ENCODE measurements around the gene SPTBN5. TPM values are rescaled to one million over a fixed set of nuclear protein-coding genes. Genes with fewer than 3 reads are reported as not detected.
A peak's percentile ranks its signal among the peaks of the same experiment; 100 is the strongest.

SPTBN5 gene
- total RNA-seq, 4 donors from 2014 or later: 0.27 to 4.1 (median 1.8) TPM; not detected in 1

- Histone ChIP-seq H3K27me3 (no peaks in the 10 kb centered on the region), H3K4me3 (no peak overlapping the region), H3K4me1 (no peaks in the 10 kb centered on the region), H3K36me3 (peaks cover 0 to 55% (median 0%) of the 10 kb centered on the region in 3 donors), H3K27ac (no peak overlapping the region), H3K9me3 (no peaks in the 10 kb centered on the region)
- no peak for DNase-seq
- TF ChIP-seq POLR2A (IDR thresholded peaks at IDR 0.05): no peak
- TF ChIP-seq, protein P1, sequence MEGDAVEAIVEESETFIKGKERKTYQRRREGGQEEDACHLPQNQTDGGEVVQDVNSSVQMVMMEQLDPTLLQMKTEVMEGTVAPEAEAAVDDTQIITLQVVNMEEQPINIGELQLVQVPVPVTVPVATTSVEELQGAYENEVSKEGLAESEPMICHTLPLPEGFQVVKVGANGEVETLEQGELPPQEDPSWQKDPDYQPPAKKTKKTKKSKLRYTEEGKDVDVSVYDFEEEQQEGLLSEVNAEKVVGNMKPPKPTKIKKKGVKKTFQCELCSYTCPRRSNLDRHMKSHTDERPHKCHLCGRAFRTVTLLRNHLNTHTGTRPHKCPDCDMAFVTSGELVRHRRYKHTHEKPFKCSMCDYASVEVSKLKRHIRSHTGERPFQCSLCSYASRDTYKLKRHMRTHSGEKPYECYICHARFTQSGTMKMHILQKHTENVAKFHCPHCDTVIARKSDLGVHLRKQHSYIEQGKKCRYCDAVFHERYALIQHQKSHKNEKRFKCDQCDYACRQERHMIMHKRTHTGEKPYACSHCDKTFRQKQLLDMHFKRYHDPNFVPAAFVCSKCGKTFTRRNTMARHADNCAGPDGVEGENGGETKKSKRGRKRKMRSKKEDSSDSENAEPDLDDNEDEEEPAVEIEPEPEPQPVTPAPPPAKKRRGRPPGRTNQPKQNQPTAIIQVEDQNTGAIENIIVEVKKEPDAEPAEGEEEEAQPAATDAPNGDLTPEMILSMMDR (IDR thresholded peaks at IDR 0.05): no peak
Observed at GRCh38 chr15:41814534-41814933, 79.3 kb downstream of the SPTBN5 start.

DNA sequence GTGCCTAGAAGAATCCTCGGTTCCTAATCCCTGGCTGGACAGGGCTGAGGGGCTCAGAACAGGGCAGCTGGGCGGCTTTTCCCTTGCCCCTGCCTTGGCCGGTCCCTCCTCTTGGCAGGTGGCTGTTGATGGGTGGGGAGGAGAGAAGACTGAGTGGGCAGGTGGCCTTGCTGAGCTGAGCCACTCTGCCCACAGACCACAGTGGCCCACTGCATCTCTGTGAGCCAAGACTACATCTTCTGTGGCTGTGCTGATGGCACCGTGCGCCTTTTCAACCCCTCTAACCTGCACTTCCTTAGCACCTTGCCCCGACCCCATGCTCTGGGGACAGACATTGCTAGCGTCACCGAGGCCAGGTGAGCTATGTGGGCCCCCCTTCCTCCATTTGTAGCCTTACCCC is 80.4 kb downstream of the SPTBN5 start:
- no peak for DNase-seq
- no peaks in the 10 kb centered on the region for H3K4me1 ChIP-seq
- H3K4me3 ChIP-seq: no peak overlapping the region
- TF ChIP-seq POLR2A (IDR thresholded peaks at IDR 0.05): no peak
- TF ChIP-seq, protein P1 (IDR thresholded peaks at IDR 0.05): no peak
- no peaks in the 10 kb centered on the region for H3K27me3 ChIP-seq
- H3K36me3 ChIP-seq: peaks cover 0 to 44% (median 0%) of the 10 kb centered on the region in 3 donors
- H3K27ac ChIP-seq: no peak overlapping the region
- H3K9me3 ChIP-seq: no peaks in the 10 kb centered on the region

DNA sequence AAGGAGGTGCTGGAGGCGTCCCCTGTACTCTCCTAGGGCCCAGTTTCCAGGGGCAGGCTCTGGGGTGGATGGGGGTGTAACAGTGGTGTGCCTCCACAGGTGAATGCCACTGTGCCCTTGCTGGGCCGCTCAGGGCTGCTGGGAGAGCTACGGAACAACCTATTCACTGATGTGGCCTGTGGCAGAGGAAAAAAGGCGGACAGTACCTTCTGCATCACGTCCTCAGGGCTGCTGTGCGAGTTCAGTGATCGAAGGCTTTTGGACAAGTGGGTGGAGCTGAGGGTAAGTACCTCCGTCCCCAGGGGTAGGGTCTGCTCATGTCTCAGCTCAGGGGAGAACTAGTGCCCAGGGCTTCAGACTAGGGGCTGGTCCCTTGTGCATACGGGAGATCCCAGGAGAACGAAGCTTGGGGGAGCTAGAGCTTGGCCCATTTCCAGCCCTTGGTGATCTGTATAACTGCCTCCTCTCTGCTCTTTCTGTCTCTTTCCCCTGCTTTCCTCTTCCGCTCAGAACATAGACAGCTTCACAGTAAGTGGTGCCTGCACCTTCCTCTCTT is 81.0 kb downstream of the SPTBN5 start:
- no peak overlapping the region for H3K4me3 ChIP-seq
- H3K36me3 ChIP-seq: peaks cover 0 to 39% (median 0%) of the 10 kb centered on the region in 3 donors
- H3K9me3 ChIP-seq: no peaks in the 10 kb centered on the region
- no peak for DNase-seq
- no peak overlapping the region for H3K27ac ChIP-seq
- TF ChIP-seq, protein P1 (IDR thresholded peaks at IDR 0.05): no peak
- TF ChIP-seq POLR2A (IDR thresholded peaks at IDR 0.05): no peak
- H3K4me1 ChIP-seq: no peaks in the 10 kb centered on the region
- no peaks in the 10 kb centered on the region for H3K27me3 ChIP-seq

DNA sequence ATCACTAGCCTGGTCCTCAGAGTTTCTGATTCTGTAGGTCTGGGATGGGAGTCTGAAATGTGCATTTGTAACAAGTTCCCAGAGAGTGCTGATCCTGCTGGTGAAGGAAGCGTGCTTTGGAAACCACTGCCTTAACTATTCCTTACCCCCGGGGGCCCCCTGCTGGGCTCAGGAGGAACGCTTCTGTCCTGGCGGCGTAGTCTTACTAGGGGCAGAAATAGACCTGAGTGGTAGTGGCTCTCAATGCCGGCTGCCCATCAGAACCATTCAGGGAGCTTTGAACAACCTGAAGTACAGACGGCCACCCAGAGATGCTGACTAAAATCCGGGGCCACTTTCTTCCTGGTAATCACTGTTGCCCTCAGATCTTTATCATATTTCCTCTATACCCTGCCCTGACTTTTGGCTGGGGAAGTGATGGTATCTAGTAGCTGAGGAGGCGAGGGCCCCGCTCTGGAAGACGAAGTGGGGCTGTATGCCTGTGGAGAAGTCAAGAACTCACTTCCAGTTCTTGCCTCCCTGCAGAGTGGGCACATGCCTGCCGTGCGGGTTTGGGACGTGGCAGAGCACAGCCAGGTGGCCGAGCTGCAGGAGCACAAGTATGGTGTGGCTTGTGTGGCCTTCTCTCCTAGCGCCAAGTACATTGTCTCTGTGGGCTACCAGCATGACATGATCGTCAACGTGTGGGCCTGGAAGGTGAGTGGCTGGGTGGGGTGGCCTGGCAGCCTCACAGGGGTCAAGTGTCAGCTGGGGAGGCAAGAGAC is 82.2 kb downstream of the SPTBN5 start:
- peak; percentile 80 to 92 (median 86) for DNase-seq
- Histone ChIP-seq H3K27me3 (no peaks in the 10 kb centered on the region), H3K36me3 (peaks cover 0 to 29% (median 0%) of the 10 kb centered on the region in 3 donors), H3K27ac (no peak overlapping the region), H3K4me1 (no peaks in the 10 kb centered on the region), H3K4me3 (no peak overlapping the region), H3K9me3 (no peaks in the 10 kb centered on the region)
- no peak for TF ChIP-seq POLR2A (IDR thresholded peaks at IDR 0.05)
- TF ChIP-seq, protein P1 (IDR thresholded peaks at IDR 0.05): peak; percentile 82 to 93 (median 92)

DNA sequence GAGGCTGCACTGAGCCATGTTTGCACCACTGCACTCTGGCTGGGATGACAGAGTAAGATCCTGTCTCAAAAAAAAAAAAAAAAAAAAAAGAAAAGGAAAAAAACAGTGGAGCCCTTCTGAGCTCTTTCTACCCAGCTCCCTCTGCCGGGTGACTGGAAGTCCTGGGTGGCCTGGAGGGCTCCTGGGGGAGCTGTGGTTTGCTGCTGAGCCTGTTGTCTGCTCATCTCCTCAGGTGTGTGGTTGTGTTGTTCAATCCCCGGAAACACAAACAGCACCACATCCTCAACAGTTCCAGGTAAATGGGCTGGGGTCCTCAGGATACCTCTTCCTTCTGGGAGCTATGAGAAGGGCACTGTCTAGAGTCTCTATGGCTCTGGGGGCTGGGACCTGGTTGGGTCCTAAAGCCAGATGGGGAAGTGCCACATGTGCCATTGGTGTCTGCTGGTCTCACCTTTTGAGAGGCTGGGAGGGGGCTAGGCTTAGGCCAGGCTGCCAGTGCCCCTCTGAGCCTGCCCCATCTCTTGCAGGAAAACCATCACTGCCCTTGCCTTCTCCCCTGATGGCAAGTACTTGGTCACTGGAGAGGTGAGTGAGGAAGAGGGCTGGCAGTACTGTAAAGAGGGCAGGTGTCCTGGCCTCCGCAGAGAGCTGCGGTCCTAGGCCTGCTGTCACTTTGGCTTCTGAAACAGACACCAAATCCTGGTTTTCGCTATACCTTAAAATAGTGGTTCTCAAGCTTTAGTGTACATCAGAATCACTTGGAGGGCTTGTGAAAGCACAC is 83.0 kb downstream of the SPTBN5 start:
- Histone ChIP-seq H3K4me3 (no peak overlapping the region), H3K27me3 (no peaks in the 10 kb centered on the region), H3K27ac (no peak overlapping the region), H3K9me3 (no peaks in the 10 kb centered on the region), H3K4me1 (no peaks in the 10 kb centered on the region), H3K36me3 (peaks cover 0 to 26% (median 0%) of the 10 kb centered on the region in 3 donors)
- no peak for TF ChIP-seq POLR2A (IDR thresholded peaks at IDR 0.05)
- TF ChIP-seq, protein P1 (IDR thresholded peaks at IDR 0.05): no peak
- no peak for DNase-seq

Data from Peyer's patch (tissue), 4 donors.